WERI-Rb-1 (cell line): ENCODE measurements around the gene DGCR2.

ENCODE experiments used
- DNase-seq: peaks from one replicate; pipeline ENCODE4 v3.0.0-alpha.2; 2020
- H3K27ac ChIP-seq: fragments of 250-450 bp; sonication (Bioruptor Pico); 2 replicates; pipeline ENCODE4 v1.5.1; 2020; ENCODE audit warnings: mild to moderate bottlenecking, moderate library complexity
- H3K27me3 ChIP-seq: fragments of 250-450 bp; sonication (Bioruptor Pico); 2 replicates; pipeline ENCODE4 v1.5.1; 2021; ENCODE audit warnings: mild to moderate bottlenecking, low read depth, moderate library complexity; ENCODE audit not compliant: insufficient read depth, severe bottlenecking
- H3K36me3 ChIP-seq: fragments of 250-450 bp; sonication (Bioruptor Pico); 2 replicates; pipeline ENCODE4 v1.5.1; 2020; ENCODE audit warnings: mild to moderate bottlenecking, moderate library complexity
- H3K4me3 ChIP-seq: 2 replicates; pipeline ENCODE4 v1.5.1; 2011; ENCODE audit warnings: low read depth, mild to moderate bottlenecking, control low read depth, low read length
- H3K9me3 ChIP-seq: fragments of 250-450 bp; sonication (Bioruptor Pico); 2 replicates; pipeline ENCODE4 v1.5.1; 2021; ENCODE audit warnings: mild to moderate bottlenecking, moderate library complexity; ENCODE audit not compliant: severe bottlenecking
- TF ChIP-seq, protein P1 (sequence below): IDR thresholded peaks from 2 replicates; pipeline ENCODE4 v1.5.1; 2011; ENCODE audit warnings: low read depth, mild to moderate bottlenecking, control low read depth, inconsistent platforms, low read length

The DGCR2 gene

DNA sequence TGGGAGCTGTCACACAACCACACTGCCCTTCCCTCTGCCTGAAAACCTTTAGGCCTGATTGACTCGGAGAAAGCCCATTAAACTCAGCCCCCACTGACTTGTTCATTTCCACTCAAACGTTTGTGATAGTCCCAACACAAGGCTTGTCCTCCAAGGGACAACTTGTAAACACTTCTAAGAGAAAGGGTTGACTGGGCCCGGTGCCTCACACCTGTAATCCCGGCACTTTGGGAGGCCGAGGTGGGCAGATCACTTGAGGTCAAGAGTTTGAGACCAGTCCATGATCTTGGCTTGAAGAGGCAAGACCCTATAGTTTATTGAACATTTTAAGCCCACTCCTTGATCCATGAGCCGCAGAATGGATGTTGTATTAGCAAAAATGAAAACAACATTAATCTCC, 122.8 kb downstream of the DGCR2 start:
- Histone ChIP-seq H3K9me3 (no peaks in the 10 kb centered on the region), H3K4me3 (no peak overlapping the region), H3K27me3 (no peaks in the 10 kb centered on the region), H3K36me3 (no peaks in the 10 kb centered on the region), H3K27ac (no peak overlapping the region)
- DNase-seq = no peak
- TF ChIP-seq, protein P1, sequence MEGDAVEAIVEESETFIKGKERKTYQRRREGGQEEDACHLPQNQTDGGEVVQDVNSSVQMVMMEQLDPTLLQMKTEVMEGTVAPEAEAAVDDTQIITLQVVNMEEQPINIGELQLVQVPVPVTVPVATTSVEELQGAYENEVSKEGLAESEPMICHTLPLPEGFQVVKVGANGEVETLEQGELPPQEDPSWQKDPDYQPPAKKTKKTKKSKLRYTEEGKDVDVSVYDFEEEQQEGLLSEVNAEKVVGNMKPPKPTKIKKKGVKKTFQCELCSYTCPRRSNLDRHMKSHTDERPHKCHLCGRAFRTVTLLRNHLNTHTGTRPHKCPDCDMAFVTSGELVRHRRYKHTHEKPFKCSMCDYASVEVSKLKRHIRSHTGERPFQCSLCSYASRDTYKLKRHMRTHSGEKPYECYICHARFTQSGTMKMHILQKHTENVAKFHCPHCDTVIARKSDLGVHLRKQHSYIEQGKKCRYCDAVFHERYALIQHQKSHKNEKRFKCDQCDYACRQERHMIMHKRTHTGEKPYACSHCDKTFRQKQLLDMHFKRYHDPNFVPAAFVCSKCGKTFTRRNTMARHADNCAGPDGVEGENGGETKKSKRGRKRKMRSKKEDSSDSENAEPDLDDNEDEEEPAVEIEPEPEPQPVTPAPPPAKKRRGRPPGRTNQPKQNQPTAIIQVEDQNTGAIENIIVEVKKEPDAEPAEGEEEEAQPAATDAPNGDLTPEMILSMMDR = no peak

DNA sequence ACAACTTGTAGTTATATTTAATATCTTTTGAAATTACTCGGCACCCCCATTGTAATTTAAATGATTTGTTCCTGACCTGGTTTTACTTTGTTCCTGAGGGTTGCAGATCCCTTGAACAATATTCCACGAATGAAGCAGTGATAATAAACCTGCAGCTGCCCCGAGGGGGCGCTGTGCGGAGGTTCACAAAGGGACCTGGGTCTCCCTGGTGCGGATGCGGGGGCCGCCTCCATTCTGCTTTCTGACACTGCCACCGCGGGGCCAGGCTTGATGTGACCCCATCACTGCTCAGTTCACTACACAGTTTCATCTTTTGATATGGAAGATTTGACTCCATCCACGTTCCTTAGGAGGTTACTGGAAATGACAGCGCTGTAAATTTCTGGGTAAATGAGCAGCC, 123.2 kb downstream of the DGCR2 start:
- Histone ChIP-seq H3K27me3 (no peaks in the 10 kb centered on the region), H3K36me3 (no peaks in the 10 kb centered on the region), H3K9me3 (no peaks in the 10 kb centered on the region), H3K4me3 (no peak overlapping the region), H3K27ac (no peak overlapping the region)
- DNase-seq = no peak
- TF ChIP-seq, protein P1 = peak; percentile 46

DNA sequence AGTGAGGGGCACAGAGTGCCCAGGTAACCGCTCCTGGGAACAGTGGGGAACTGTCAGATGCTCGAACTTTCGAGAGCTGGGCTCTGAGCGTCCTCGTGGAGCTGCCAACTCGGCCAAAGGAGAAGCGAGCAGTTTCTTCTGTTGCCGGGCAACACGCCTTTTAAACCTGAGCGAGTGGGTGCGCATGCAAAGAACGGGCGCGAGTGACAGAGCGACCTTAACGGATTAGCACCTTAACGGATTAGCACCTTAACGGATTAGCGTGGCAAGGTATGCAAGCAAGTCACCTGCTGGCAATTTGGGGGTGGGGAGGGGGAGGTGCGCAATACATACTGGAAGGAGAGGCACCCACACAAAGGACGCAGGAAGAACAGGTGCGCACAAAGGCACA, 124.3 kb downstream of the DGCR2 start:
- TF ChIP-seq, protein P1 = no peak
- Histone ChIP-seq H3K27ac (peak overlapping the region; percentile 62), H3K36me3 (no peaks in the 10 kb centered on the region), H3K9me3 (no peaks in the 10 kb centered on the region), H3K27me3 (no peaks in the 10 kb centered on the region), H3K4me3 (peak overlapping the region; percentile 23)
- DNase-seq = peak; percentile 86

DNA sequence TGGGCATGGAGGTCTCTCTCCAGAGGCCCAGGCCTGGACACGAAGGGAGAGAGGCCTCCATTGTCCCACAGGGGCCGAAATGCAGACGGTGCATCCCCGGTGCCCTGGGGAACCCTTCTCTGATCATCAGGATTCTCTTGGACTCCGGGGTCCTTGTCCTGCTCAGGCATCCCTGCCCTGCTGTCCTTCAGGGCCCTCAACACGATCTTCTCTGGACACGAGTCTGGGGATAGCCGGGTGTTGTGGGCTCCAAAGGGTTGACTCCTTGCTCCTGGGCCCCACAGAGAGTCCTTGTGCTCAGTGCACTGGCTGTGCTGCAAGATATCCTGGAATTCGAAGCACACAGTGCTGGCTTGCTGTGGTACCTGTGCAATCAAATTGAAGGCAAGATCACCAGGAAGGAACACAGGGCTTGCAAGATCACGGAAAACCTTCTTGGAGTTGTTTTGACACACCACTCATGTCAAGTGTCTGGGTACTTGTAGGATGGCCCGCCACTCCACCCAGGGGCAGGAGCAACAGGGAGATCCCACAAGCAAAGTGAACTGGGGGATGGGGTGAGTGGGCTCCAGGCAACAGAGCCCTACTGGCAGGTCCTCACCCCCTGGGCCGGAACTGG, 124.8 kb downstream of the DGCR2 start:
- no peak for DNase-seq
- H3K9me3 ChIP-seq = no peaks in the 10 kb centered on the region
- H3K27ac ChIP-seq = peak overlapping the region; percentile 62
- no peaks in the 10 kb centered on the region for H3K27me3 ChIP-seq
- peaks cover under 1% of the 10 kb centered on the region; the same call in 1 of the 2 replicates for H3K36me3 ChIP-seq
- TF ChIP-seq, protein P1 = no peak
- H3K4me3 ChIP-seq = no peak overlapping the region

DNA sequence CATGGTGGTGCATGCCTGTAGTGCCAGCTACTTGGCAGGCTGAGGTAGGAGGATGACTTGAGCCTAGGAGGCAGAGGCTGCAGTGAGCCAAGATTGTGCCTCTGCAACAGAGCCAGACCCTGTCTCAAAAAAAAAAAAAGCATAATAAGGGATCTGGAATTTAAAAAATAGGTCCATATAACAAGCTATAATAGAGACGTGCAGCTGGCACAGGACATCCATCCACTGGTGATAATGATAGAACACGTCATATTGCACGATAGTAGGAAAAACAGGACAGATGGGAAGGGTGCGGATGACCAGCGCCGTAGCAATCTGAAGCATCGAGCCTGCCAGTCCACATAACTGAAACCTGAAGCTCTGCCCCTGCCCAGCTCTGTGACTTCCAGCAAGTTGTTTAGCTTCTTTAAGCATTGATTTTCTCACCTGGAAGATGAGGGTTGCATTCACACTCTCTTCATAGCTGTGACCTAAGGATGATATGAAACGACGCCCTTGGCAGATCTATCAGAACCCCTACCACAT, 125.8 kb downstream of the DGCR2 start:
- H3K27ac ChIP-seq = no peak overlapping the region
- H3K9me3 ChIP-seq = no peaks in the 10 kb centered on the region
- TF ChIP-seq, protein P1 = no peak
- no peak overlapping the region for H3K4me3 ChIP-seq
- peaks cover 5% of the 10 kb centered on the region; the same call in 1 of the 2 replicates for H3K36me3 ChIP-seq
- no peak for DNase-seq
- no peaks in the 10 kb centered on the region for H3K27me3 ChIP-seq

DNA sequence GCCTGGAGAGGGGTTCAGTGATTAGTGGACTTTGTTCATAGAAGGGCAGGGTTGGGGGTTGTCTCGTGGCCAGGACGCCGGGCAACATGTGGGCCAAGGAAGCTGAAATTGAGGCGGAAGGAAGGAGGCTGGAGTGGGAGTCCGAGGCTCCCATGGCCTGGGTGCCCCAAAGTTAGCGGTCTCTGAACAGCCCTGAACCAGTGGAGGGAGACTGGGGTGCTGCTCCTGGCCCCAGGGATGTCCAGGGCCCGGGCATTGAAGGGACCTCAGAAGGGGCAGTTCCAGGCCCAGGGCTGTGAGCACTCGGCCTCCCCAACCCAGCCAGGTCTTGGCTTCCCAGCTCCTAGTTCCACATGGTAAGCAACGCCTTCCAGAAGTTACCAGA, 126.9 kb downstream of the DGCR2 start:
- Histone ChIP-seq H3K27me3 (no peaks in the 10 kb centered on the region), H3K4me3 (no peak overlapping the region), H3K27ac (no peak overlapping the region), H3K9me3 (no peaks in the 10 kb centered on the region), H3K36me3 (peaks cover 5% of the 10 kb centered on the region; the same call in 1 of the 2 replicates)
- TF ChIP-seq, protein P1 = no peak
- no peak for DNase-seq
